ENCODE measurements around the gene CLIC4.

DNA sequence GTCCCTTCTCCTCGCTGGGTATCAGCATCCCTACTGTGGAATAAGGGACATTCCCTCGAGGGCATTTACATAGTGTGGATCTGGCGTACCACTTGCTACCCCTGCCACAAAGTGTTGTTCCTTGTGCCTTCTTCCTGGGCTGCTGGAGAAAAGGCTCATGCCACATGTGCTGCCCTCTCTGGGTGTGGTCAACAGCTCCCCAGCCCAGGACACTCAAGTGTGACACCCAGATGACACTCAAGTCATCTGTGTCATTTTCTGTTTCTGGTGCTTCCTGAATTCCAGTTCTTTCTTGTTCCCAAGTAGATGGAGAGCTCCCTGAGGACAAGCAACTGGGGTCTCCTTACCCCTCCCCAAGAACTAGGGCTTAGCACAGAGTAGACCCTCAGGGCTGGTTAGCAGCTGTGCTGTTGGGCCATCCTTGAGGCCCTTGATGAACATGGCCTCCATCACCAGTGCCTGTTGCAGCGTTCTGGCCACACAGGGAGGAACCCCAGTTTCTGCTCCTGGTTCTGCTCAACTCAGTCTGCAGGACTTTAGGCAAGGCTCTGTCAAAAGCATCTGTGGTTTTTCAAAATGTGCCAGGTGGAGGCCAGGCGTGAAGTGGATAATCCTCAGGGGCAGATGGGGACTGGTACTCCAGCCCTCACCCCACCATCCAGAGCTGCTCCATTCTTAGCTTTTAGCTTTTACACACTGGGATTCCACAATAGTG is 49.0 kb upstream of the CLIC4 start:
- TF ChIP-seq CTCF (conservative IDR thresholded peaks at IDR 0.05 in 1 of 2, IDR thresholded peaks at IDR 0.05 in 1 of 2; ENCODE audit: extremely low read depth in 1 of 2, insufficient read depth in 1 of 2, low read depth in 1 of 2, low read length in 2 of 2): no peak
- TF ChIP-seq EZH2 (IDR thresholded peaks at IDR 0.05; ENCODE audit: borderline replicate concordance, low read length): no peak

Measured in mammary epithelial cell (primary cell).